HEK293 (cell line): ENCODE results near the gene CXorf38.

Experiments used
- BCL11A ChIP-seq: fragments of 450-650 bp; formaldehyde crosslinking; IDR thresholded peaks from 2 replicates; pipeline ENCODE4 v1.5.1; 2016; ENCODE audit warnings: low read depth, missing biosample characterization, missing genetic modification characterization
- CTCF ChIP-seq: fragments of 450-650 bp; formaldehyde crosslinking; IDR thresholded peaks from 2 replicates; pipeline ENCODE4 v1.5.1; 2016; ENCODE audit warnings: missing biosample characterization, missing genetic modification characterization
- PRDM10 ChIP-seq: fragments of 450-650 bp; formaldehyde crosslinking; IDR thresholded peaks from 2 replicates; pipeline ENCODE4 v1.5.1; 2016; ENCODE audit warnings: missing biosample characterization, missing genetic modification characterization
- REST ChIP-seq: fragments of 450-650 bp; formaldehyde crosslinking; IDR thresholded peaks from 2 replicates; pipeline ENCODE4 v1.5.1; 2016; ENCODE audit warnings: missing biosample characterization, missing genetic modification characterization
- SALL2 ChIP-seq: fragments of 450-650 bp; formaldehyde crosslinking; IDR thresholded peaks from 2 replicates; pipeline ENCODE4 v1.5.0; 2017; ENCODE audit warnings: missing biosample characterization, mild to moderate bottlenecking, missing genetic modification characterization, borderline replicate concordance
- ZBTB44 ChIP-seq: fragments of 450-650 bp; IDR thresholded peaks from 2 replicates; pipeline ENCODE4 v1.5.1; 2018; ENCODE audit warnings: missing biosample characterization, mild to moderate bottlenecking, missing genetic modification characterization
- ZNF140 ChIP-seq: fragments of 450-650 bp; formaldehyde crosslinking; IDR thresholded peaks from 2 replicates; pipeline ENCODE4 v1.5.1; 2016; ENCODE audit warnings: missing biosample characterization, missing genetic modification characterization
- ZNF354C ChIP-seq: fragments of 450-650 bp; formaldehyde crosslinking; IDR thresholded peaks from 2 replicates; pipeline ENCODE4 v1.5.1; 2016; ENCODE audit warnings: missing biosample characterization, missing genetic modification characterization, low read depth, borderline replicate concordance
- ZNF488 ChIP-seq: fragments of 450-650 bp; formaldehyde crosslinking; IDR thresholded peaks from 2 replicates; pipeline ENCODE4 v1.5.1; 2016; ENCODE audit warnings: missing biosample characterization, missing genetic modification characterization

GRCh38 chrX:40612511-40612910 is 34.9 kb downstream of the CXorf38 start:
- TF ChIP-seq SALL2 (tag by site-specific recombination) (no peak), CTCF (tag by site-specific recombination) (no peak), ZBTB44 (tag by site-specific recombination) (no peak), ZNF354C (tag by site-specific recombination) (no peak), BCL11A (tag by site-specific recombination) (no peak), PRDM10 (no peak), ZNF140 (tag by site-specific recombination) (no peak), ZNF488 (no peak), REST (tag by site-specific recombination) (no peak)
